ENCODE results near the gene REEP1. TPM values are rescaled to one million over a fixed set of nuclear protein-coding genes. Genes with fewer than 3 reads are reported as not detected.

REEP1 gene
- polyA plus RNA-seq, 1 donor (not counting 4 experiments of a cell fraction or from before 2014, with no cell fraction given) = 0.30 TPM

DNA sequence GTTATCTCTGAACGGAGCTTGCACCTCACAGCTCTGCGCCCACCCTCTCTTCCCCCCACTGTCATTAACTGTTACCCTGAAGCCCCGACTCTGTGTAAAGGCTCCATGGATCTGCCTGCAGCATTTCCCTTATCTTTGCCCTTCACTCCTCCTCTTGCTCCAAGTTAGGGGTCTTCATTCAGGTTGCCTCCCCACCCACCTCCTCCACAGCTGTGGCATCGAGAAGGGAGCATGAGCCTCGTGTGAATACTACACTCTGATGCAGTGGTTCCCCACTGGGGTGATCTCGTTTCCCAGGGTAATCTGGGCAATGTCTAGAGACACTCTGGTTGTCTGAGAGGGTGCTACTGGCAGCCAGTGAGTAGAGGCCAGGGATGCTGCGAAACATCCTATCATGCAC lies 51.4 kb downstream of the REEP1 start:
- Histone ChIP-seq H3K4me1 (ENCODE audit: control insufficient read depth, extremely low read depth, insufficient read depth, low read length) (no peaks in the 10 kb centered on the region), H3K27ac (ENCODE audit: control insufficient read depth, insufficient read depth, low read length) (no peak overlapping the region), H3K79me2 (ENCODE audit: control insufficient read depth, insufficient read depth, low read length) (no peaks in the 10 kb centered on the region), H3K4me2 (ENCODE audit: control insufficient read depth, extremely low read depth, insufficient read depth, low read depth, low read length) (no peak overlapping the region), H3K27me3 (ENCODE audit: control insufficient read depth, extremely low read depth, insufficient read depth, low read length) (peaks cover 2% of the 10 kb centered on the region), H4K20me1 (ENCODE audit: control insufficient read depth, extremely low read depth, insufficient read depth, low read length) (no peaks in the 10 kb centered on the region), H2AFZ (ENCODE audit: control insufficient read depth, low read length) (no peak overlapping the region), H3K4me3 (ENCODE audit: control insufficient read depth in 2 of 3, extremely low read depth in 1 of 3, insufficient read depth in 2 of 3, low read depth in 1 of 3, low read length in 3 of 3) (no peak overlapping the region), H3K9me3 (ENCODE audit: control insufficient read depth, low read depth, low read length) (no peaks in the 10 kb centered on the region), H3K9ac (ENCODE audit: control insufficient read depth, extremely low read depth, insufficient read depth, low read length) (no peak overlapping the region), H3K9me1 (ENCODE audit: control insufficient read depth, extremely low read depth, insufficient read depth, low read length) (no peaks in the 10 kb centered on the region), H3K36me3 (ENCODE audit: control insufficient read depth in 2 of 2, extremely low read depth in 1 of 2, insufficient read depth in 2 of 2, low read length in 2 of 2) (no peaks in the 10 kb centered on the region)
- TF ChIP-seq CTCF (optimal IDR thresholded peaks at IDR 0.05 in 1 of 3, IDR thresholded peaks at IDR 0.05 in 1 of 3, conservative IDR thresholded peaks at IDR 0.05 in 1 of 3; ENCODE audit: extremely low read depth in 1 of 3, insufficient read depth in 2 of 3, low read length in 3 of 3) (no peak), EZH2 (IDR thresholded peaks at IDR 0.05; ENCODE audit: low read length) (no peak)
- dilution Hi-C loops (cut with MboI; ENCODE audit: extremely low pct_ligation_motif_present, low sequenced_read_pairs) = no loop called here
- DNase-seq (ENCODE audit: low read depth, low spot score) (no peak), FAIRE-seq (no peak)

DNA sequence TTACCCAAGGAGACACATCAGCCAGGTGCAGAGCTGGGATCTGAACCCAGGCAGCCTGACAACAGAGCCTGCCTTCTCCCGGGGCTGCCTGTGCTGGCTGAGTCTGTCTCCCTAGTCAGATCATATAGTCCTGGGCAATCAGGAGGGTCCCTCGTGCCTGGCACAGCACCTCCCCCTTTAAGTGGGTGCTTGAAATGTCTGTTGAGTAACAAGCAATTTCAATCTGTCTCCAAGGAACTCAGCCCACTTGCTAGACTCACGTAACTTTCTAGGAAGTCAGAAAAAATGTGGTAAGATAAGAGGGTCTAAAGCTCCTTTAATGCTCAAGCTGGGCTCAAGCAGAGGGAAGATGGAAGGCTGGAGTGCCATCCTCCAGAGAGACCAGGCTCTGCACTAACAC lies 51.9 kb downstream of the REEP1 start:
- dilution Hi-C loops (cut with MboI; ENCODE audit: extremely low pct_ligation_motif_present, low sequenced_read_pairs) = no loop called here
- Histone ChIP-seq H2AFZ (ENCODE audit: control insufficient read depth, low read length) (no peak overlapping the region), H3K9me1 (ENCODE audit: control insufficient read depth, extremely low read depth, insufficient read depth, low read length) (no peaks in the 10 kb centered on the region), H3K36me3 (ENCODE audit: control insufficient read depth in 2 of 2, extremely low read depth in 1 of 2, insufficient read depth in 2 of 2, low read length in 2 of 2) (no peaks in the 10 kb centered on the region), H3K9me3 (ENCODE audit: control insufficient read depth, low read depth, low read length) (no peaks in the 10 kb centered on the region), H3K4me3 (ENCODE audit: control insufficient read depth in 2 of 3, extremely low read depth in 1 of 3, insufficient read depth in 2 of 3, low read depth in 1 of 3, low read length in 3 of 3) (no peak overlapping the region), H4K20me1 (ENCODE audit: control insufficient read depth, extremely low read depth, insufficient read depth, low read length) (no peaks in the 10 kb centered on the region), H3K27me3 (ENCODE audit: control insufficient read depth, extremely low read depth, insufficient read depth, low read length) (peaks cover 2% of the 10 kb centered on the region), H3K27ac (ENCODE audit: control insufficient read depth, insufficient read depth, low read length) (no peak overlapping the region), H3K4me1 (ENCODE audit: control insufficient read depth, extremely low read depth, insufficient read depth, low read length) (no peaks in the 10 kb centered on the region), H3K4me2 (ENCODE audit: control insufficient read depth, extremely low read depth, insufficient read depth, low read depth, low read length) (no peak overlapping the region), H3K79me2 (ENCODE audit: control insufficient read depth, insufficient read depth, low read length) (no peaks in the 10 kb centered on the region), H3K9ac (ENCODE audit: control insufficient read depth, extremely low read depth, insufficient read depth, low read length) (no peak overlapping the region)
- no peak for DNase-seq (ENCODE audit: low read depth, low spot score)
- no peak for TF ChIP-seq EZH2 (IDR thresholded peaks at IDR 0.05; ENCODE audit: low read length)
- no peak for TF ChIP-seq CTCF (optimal IDR thresholded peaks at IDR 0.05 in 1 of 3, IDR thresholded peaks at IDR 0.05 in 1 of 3, conservative IDR thresholded peaks at IDR 0.05 in 1 of 3; ENCODE audit: extremely low read depth in 1 of 3, insufficient read depth in 2 of 3, low read length in 3 of 3)
- FAIRE-seq = no peak

All from keratinocyte (primary cell).